ENCODE data around the gene SRP68. TPM values are rescaled to one million over a fixed set of nuclear protein-coding genes. Genes with fewer than 3 reads are reported as not detected.
A peak's percentile ranks its signal among the peaks of the same experiment; 100 is the strongest.

SRP68 gene
- total and polyA plus RNA-seq, 2 of the 4 experiments (the other 2 are of a cell fraction) = 47.1 to 82.6 TPM

DNA sequence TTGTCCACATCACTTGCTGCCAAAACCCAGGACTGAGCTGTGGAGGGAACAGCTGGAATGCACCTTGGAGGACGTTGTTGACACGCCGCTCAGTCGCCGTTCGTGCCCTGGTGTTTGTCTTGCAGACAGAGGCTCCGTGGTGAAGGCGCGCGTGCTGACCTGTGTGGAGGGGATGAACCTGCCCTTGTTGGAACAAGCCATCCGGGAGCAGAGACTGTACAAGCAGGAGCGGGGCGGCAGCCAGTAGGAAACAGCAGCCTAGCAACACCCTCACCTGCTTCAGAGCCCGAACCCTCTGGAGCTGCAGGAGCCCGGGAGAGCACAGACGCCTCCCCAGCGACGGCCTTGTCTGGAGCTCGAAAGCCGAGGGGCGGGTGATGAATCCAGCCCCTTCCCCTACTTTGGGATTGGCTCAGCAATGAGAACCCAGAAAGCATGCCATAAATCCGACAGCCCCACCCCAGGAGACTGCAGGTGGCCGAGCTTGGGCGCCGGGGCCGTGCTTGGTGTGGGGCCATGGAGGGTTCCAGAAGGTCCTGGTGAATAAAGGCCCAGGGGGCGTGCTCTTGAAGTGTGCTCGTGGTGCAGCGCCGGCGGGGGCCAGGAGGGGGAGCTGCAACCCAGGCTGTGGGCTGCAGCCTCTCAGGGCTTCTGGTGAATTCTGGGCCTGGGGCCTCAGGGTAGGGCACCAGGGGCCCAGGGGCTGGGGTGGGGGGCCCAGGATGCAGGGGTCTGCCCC, 72.1 kb downstream of the SRP68 start:
- CTCF ChIA-PET = interaction anchor here (0.6 to 1.3 kb wide), 2 partner anchors 95 to 394 kb away, joined by 4 read pairs; no protein-coding TSS in a partner anchor
- Histone ChIP-seq H3K79me1 (ENCODE audit: low read depth in 1 of 2, low read length in 2 of 2) (peaks cover 0 to 7% of the 10 kb centered on the region in 2 experiments; a peak in 1 of 4 replicates), H3K27me3 (ENCODE audit: control insufficient read depth, insufficient read depth, low read length) (no peaks in the 10 kb centered on the region), H3K36me3 (ENCODE audit: control insufficient read depth, insufficient read depth, low read length) (peaks cover 7% of the 10 kb centered on the region; the same call in 1 of the 2 replicates), H3K4ac (ENCODE audit: low read depth, low read length) (no peak overlapping the region), H2AK9ac (replicated peaks; ENCODE audit: low read depth, low read length, poor library complexity) (no peak overlapping the region), H3K14ac (replicated peaks; ENCODE audit: low read depth, low read length) (no peak overlapping the region), H3K23ac (ENCODE audit: low read depth, low read length) (no peak overlapping the region), H2BK5ac (ENCODE audit: low read depth, low read length, poor library complexity, severe bottlenecking) (no peak overlapping the region), H2BK15ac (ENCODE audit: low read depth, low read length) (no peak overlapping the region), H3K27ac (ENCODE audit: insufficient read depth, low read length) (no peak overlapping the region), H4K5ac (ENCODE audit: low read depth, low read length) (no peak overlapping the region), H2AK5ac (ENCODE audit: low read depth, low read length) (no peak overlapping the region), H3K4me2 (ENCODE audit: low read depth, low read length) (no peak overlapping the region), H3K9me1 (ENCODE audit: insufficient read depth, low read length) (peaks cover 7% of the 10 kb centered on the region; the same call in 1 of the 2 replicates), H2BK20ac (ENCODE audit: low read depth, low read length) (no peak overlapping the region), H4K8ac (ENCODE audit: low read depth in 2 of 2, low read length in 2 of 2) (no peak overlapping the region), H3K4me3 (ENCODE audit: insufficient read depth, low read depth, low read length) (no peak overlapping the region), H3K9ac (ENCODE audit: low read depth, low read length) (no peak overlapping the region), H4K20me1 (ENCODE audit: insufficient read depth, low read length) (no peaks in the 10 kb centered on the region), H3K56ac (ENCODE audit: extremely low read depth, insufficient read depth, low read length) (no peak overlapping the region), H2BK120ac (ENCODE audit: low read depth, low read length) (no peak overlapping the region), H3K4me1 (ENCODE audit: control insufficient read depth, insufficient read depth, low read length) (peaks cover 11% of the 10 kb centered on the region), H2AFZ (replicated peaks; ENCODE audit: low read length, poor library complexity) (no peak overlapping the region), H3K9me3 (ENCODE audit: control insufficient read depth, insufficient read depth, low read length) (no peaks in the 10 kb centered on the region), H3K18ac (ENCODE audit: low read depth, low read length) (no peak overlapping the region), H4K91ac (ENCODE audit: insufficient read depth, low read depth, low read length) (no peak overlapping the region)
- in situ Hi-C loops (cut with MboI; ENCODE audit: low sequenced_read_pairs) (no loop called here), dilution Hi-C loops (cut with HindIII; ENCODE audit: low sequenced_read_pairs, unreplicated experiment) (no loop called here), intact Hi-C loops (cut with micrococcal nuclease) (no loop called here)
- WGBS, 2 experiments (ENCODE audit: extremely low coverage in 2 of 2, insufficient read length in 1 of 2) = 81% methylated on average over 5 of the region's 31 CpGs; no CpG with 5 or more reads in 1 of the 2 experiments
- POLR2A ChIA-PET (ENCODE audit: unreplicated experiment) = no interaction called here
- ATAC-seq (ENCODE audit: low read depth) (peak; percentile 72), DNase-seq (peak; percentile 16)
- BruUV-seq (replicated peaks) = no TSS peak
- TF ChIP-seq, protein P1, sequence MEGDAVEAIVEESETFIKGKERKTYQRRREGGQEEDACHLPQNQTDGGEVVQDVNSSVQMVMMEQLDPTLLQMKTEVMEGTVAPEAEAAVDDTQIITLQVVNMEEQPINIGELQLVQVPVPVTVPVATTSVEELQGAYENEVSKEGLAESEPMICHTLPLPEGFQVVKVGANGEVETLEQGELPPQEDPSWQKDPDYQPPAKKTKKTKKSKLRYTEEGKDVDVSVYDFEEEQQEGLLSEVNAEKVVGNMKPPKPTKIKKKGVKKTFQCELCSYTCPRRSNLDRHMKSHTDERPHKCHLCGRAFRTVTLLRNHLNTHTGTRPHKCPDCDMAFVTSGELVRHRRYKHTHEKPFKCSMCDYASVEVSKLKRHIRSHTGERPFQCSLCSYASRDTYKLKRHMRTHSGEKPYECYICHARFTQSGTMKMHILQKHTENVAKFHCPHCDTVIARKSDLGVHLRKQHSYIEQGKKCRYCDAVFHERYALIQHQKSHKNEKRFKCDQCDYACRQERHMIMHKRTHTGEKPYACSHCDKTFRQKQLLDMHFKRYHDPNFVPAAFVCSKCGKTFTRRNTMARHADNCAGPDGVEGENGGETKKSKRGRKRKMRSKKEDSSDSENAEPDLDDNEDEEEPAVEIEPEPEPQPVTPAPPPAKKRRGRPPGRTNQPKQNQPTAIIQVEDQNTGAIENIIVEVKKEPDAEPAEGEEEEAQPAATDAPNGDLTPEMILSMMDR (conservative IDR thresholded peaks at IDR 0.05; ENCODE audit: low read depth, low read length) = peak; percentile 66
- TF ChIP-seq FOS (IDR thresholded peaks at IDR 0.05; ENCODE audit: low read depth, low read length) (no peak), SMC3 (IDR thresholded peaks at IDR 0.05; ENCODE audit: low read depth, low read length) (peak; percentile 41; the same call in 1 of the 2 replicates), RAD21 (IDR thresholded peaks at IDR 0.05; ENCODE audit: low read length) (peak; percentile 65), MXI1 (IDR thresholded peaks at IDR 0.05; ENCODE audit: borderline replicate concordance, low read depth, low read length) (no peak)

Data from IMR-90 (cell line).